Nasal cavity respiratory epithelium epithelial cell of viscerocranial mucosa (primary cell): ENCODE results near the gene SUGP1. TPM values are rescaled to one million over a fixed set of nuclear protein-coding genes. Genes with fewer than 3 reads are reported as not detected.

Source experiments
- total RNA-seq: library from RNA; depleted of rRNA; stranded (reverse); fragments of >200 nt; gene quantifications from 2 replicates; pipeline ENCODE4 v1.2.3, GENCODE V29; 2014

The SUGP1 gene
- 17.1 and 24.5 TPM in 2 replicates for total RNA-seq

DNA sequence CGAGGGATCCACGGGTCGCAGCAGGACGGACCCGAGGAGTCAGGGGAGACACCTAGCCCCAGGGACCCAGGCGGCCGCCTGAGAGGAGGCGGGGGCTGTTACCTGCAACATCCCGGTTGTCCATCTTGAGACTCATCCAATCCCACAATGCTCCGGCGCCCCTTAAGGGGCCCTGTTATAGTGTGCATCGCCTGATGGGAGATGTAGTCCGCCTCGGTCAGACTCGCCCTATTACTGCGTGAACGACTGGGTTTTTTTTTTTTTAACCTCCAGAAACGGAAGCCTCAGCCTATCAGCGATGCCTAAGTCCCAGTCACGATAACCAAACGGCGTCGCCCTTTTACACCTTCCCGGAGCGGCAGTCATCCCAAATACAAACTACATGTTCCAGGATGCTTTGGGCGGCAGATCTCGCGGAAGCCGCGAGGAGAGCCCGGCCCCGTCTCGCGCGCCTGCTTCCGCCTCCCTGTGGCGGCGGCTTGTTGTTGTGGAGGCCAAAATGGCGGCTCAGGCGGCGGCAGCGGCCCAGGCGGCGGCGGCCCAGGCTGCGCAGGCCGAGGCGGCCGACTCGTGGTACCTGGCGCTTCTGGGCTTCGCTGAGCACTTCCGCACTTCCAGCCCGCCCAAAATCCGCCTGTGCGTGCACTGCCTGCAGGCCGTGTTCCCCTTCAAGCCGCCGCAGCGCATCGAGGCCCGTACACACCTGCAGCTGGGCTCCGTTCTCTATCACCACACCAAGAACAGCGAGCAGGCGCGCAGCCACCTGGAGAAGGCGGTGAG lies at the start of gene SUGP1, which contains the start of gene MAU2:
TSS of gene SUGP1 (minus strand) at position 149 of the 780 bp plus-strand sequence. CDS start at position 136, 13 bp downstream.
TSS of gene MAU2 (plus strand) at position 469 of the 780 bp plus-strand sequence. CDS start at position 500, 31 bp downstream.

Other genes starting within 250 kb of the SUGP1 start
- gene TMEM161A, start 182.0 kb downstream of the SUGP1 start, total RNA-seq, result 30.8 and 36.6 TPM in 2 replicates
- gene MEF2B, start 150.2 kb downstream of the SUGP1 start, total RNA-seq, result 0.14 and 0.34 TPM in 2 replicates
- 9.0 and 10.6 TPM in 2 replicates for gene BORCS8, start 128.4 kb downstream of the SUGP1 start, total RNA-seq
- gene RFXANK, start 128.3 kb downstream of the SUGP1 start, total RNA-seq, result 46.8 and 56.9 TPM in 2 replicates
- 16.6 and 34.9 TPM in 2 replicates for gene NR2C2AP, start 117.1 kb downstream of the SUGP1 start, total RNA-seq
- under 0.01 TPM in 1 of 2 replicates, not detected in the other for gene NCAN, start 108.6 kb downstream of the SUGP1 start, total RNA-seq
- gene TM6SF2, start 47.2 kb downstream of the SUGP1 start, total RNA-seq, result not detected in 2 replicates
- 15.7 and 33.1 TPM in 2 replicates for gene MAU2, start 320 bp upstream of the SUGP1 start, total RNA-seq
- gene GATAD2A, start 85.2 kb upstream of the SUGP1 start, total RNA-seq, result 45.1 and 101 TPM in 2 replicates
- 3.6 and 4.4 TPM in 2 replicates for gene TSSK6, start 195.0 kb upstream of the SUGP1 start, total RNA-seq
- gene NDUFA13, start 195.7 kb upstream of the SUGP1 start, total RNA-seq, result 139 and 143 TPM in 2 replicates
- gene YJEFN3, start 208.4 kb upstream of the SUGP1 start, total RNA-seq, result 0.43 TPM in 1 of 2 replicates, not detected in the other
- gene CILP2, start 217.8 kb upstream of the SUGP1 start, total RNA-seq, result under 0.01 and 0.21 TPM in 2 replicates